Kidney (tissue), 11 donors: ENCODE measurements around the gene C4A. TPM values are rescaled to one million over a fixed set of nuclear protein-coding genes. Genes with fewer than 3 reads are reported as not detected.
A peak's percentile ranks its signal among the peaks of the same experiment; 100 is the strongest.
"Not testable (repeated sequence)": the region's sequence is repeated elsewhere in the genome, so short reads cannot be mapped to it uniquely, and the experiment has no call there.

Source experiments
- DNase-seq, 5 donors: peaks; one replicate each; pipeline ENCODE4 v3.0.0-alpha.2; 2013 to 2020
- FAIRE-seq: peaks from 2 replicates; lab custom pipeline; 2012; peaks lifted over from hg19 to GRCh38; lab: Jason Lieb, UNC
- H3K27ac ChIP-seq, 2 donors: one replicate each; pipeline ENCODE4 v1.7.0; 2013; ENCODE audit warnings: low read depth in 2 of 2, low read length in 2 of 2, inconsistent platforms in 1 of 2
- H3K27me3 ChIP-seq: one replicate; pipeline ENCODE4 v1.7.1; 2013; ENCODE audit warnings: low read length, inconsistent platforms; ENCODE audit not compliant: control insufficient read depth, insufficient read depth
- H3K36me3 ChIP-seq, 3 donors: one replicate each; pipeline versions ENCODE4 v1.7.0 to v1.7.1; 2013; ENCODE audit warnings: low read length in 3 of 3, control low read depth in 1 of 3, inconsistent platforms in 1 of 3; ENCODE audit not compliant: insufficient read depth in 3 of 3, control insufficient read depth in 2 of 3
- H3K4me1 ChIP-seq, 3 donors: one replicate each; pipeline versions ENCODE4 v1.7.0 to v1.7.1; 2013; ENCODE audit warnings: low read length in 3 of 3, inconsistent platforms in 1 of 3, low read depth in 1 of 3; ENCODE audit not compliant: control insufficient read depth in 2 of 3, insufficient read depth in 2 of 3
- H3K4me3 ChIP-seq, 3 donors: one replicate each; pipeline versions ENCODE4 v1.7.0 to v1.8.1; 2013; ENCODE audit warnings: low read length in 3 of 3, control low read depth in 1 of 3, inconsistent platforms in 1 of 3
- H3K9ac ChIP-seq, 3 donors: one replicate each; pipeline versions ENCODE4 v1.7.0 to v1.7.1; 2013; ENCODE audit warnings: low read length in 3 of 3, control low read depth in 1 of 3, inconsistent platforms in 1 of 3
- H3K9me3 ChIP-seq, 3 donors: one replicate each; pipeline versions ENCODE4 v1.7.0 to v1.7.1; 2013; ENCODE audit warnings: low read length in 3 of 3, control low read depth in 1 of 3, inconsistent platforms in 1 of 3; ENCODE audit not compliant: control insufficient read depth in 2 of 3, insufficient read depth in 1 of 3
- intact Hi-C: fragments of 100-400 bp; cut with DNase I; formaldehyde crosslinking; loops from one replicate; pipeline ENCODE4 v1.11.1; 2022
- polyA plus RNA-seq: library from polyadenylated mRNA; stranded (reverse); fragments of 350-450 nt; fragmentation: Illumina TruSeq; extraction: RNeasy Lipid Tissue Mini Kit (QIAGEN cat#74804); gene quantifications from one replicate; pipeline ENCODE4 v1.2.3, GENCODE V29; 2014; ENCODE audit warnings: low read depth, low replicate concordance; ENCODE audit not compliant: insufficient read depth
- total RNA-seq: library from RNA; stranded (reverse); fragmentation: NEBNext Ultra II Directional; extraction: Animal tissue kit (Norgen Biotek cat#: 25700); gene quantifications from one replicate; pipeline ENCODE4 v1.2.1, GENCODE V29; 2021
- donor health status: control.
- donor health status: control.
- donor health status: DM: yes; HTN: yes; CAD: no.
- donor health status: Normal renal cell carcinoma (clear cell type).

The C4A gene
- total and polyA plus RNA-seq, 2 donors from 2014 or later: 250 to 521 TPM

GRCh38 chr6:32008616-32009015 lies 26.8 kb downstream of the C4A start:
- H3K4me1 ChIP-seq, H3K36me3 ChIP-seq, H3K4me3 ChIP-seq, H3K27ac ChIP-seq, H3K9ac ChIP-seq, H3K9me3 ChIP-seq, FAIRE-seq, H3K27me3 ChIP-seq, intact Hi-C loops: not testable (repeated sequence)
- peak in 1 of 5 donors; percentile 0 for DNase-seq

GRCh38 chr6:32009537-32009936 lies 27.7 kb downstream of the C4A start:
- H3K27ac ChIP-seq, FAIRE-seq, H3K36me3 ChIP-seq, H3K9ac ChIP-seq, H3K27me3 ChIP-seq, H3K4me1 ChIP-seq, H3K4me3 ChIP-seq, DNase-seq, H3K9me3 ChIP-seq, intact Hi-C loops: not testable (repeated sequence)

GRCh38 chr6:32010856-32011530 lies 29.1 kb downstream of the C4A start:
- FAIRE-seq: not testable (repeated sequence)

GRCh38 chr6:32012941-32013617 lies 31.2 kb downstream of the C4A start:
- DNase-seq, intact Hi-C loops, H3K4me3 ChIP-seq, H3K9me3 ChIP-seq, H3K9ac ChIP-seq, FAIRE-seq, H3K36me3 ChIP-seq, H3K4me1 ChIP-seq, H3K27me3 ChIP-seq, H3K27ac ChIP-seq: not testable (repeated sequence)

More at GRCh38 chr6:32010856-32011530, 29.1 kb downstream of the C4A start:
- H3K9me3 ChIP-seq, H3K27ac ChIP-seq, H3K9ac ChIP-seq, H3K4me1 ChIP-seq, H3K4me3 ChIP-seq, DNase-seq, H3K36me3 ChIP-seq, intact Hi-C loops, H3K27me3 ChIP-seq: not testable (repeated sequence)

GRCh38 chr6:32013738-32014137 lies 31.9 kb downstream of the C4A start:
- H3K36me3 ChIP-seq, FAIRE-seq, H3K27ac ChIP-seq, H3K4me3 ChIP-seq, H3K4me1 ChIP-seq, intact Hi-C loops, H3K9me3 ChIP-seq, H3K27me3 ChIP-seq, DNase-seq, H3K9ac ChIP-seq: not testable (repeated sequence)

- intact Hi-C loops, DNase-seq, FAIRE-seq: not testable (repeated sequence)
Observed at GRCh38 chr6:32014547-32014946, 32.7 kb downstream of the C4A start, which contains the start of gene C4B. TSS of gene C4B (plus strand) at chr6:32014795. CDS start at chr6:32014846, 51 bp downstream.

GRCh38 chr6:32022100-32022499 lies 40.2 kb downstream of the C4A start:
- H3K9ac ChIP-seq, H3K27ac ChIP-seq, intact Hi-C loops, H3K9me3 ChIP-seq, H3K4me3 ChIP-seq, H3K4me1 ChIP-seq, H3K27me3 ChIP-seq, H3K36me3 ChIP-seq, DNase-seq, FAIRE-seq: not testable (repeated sequence)

More at GRCh38 chr6:32014547-32014946, 32.7 kb downstream of the C4A start, which contains the start of gene C4B:
- not testable (repeated sequence) for H3K4me1 ChIP-seq, H3K9me3 ChIP-seq, H3K27me3 ChIP-seq, H3K36me3 ChIP-seq, H3K27ac ChIP-seq, H3K4me3 ChIP-seq, H3K9ac ChIP-seq

GRCh38 chr6:32028631-32029030 lies 46.8 kb downstream of the C4A start:
- H3K9me3 ChIP-seq, H3K9ac ChIP-seq, DNase-seq, H3K27ac ChIP-seq, FAIRE-seq, intact Hi-C loops, H3K27me3 ChIP-seq, H3K36me3 ChIP-seq, H3K4me1 ChIP-seq, H3K4me3 ChIP-seq: not testable (repeated sequence)
